ENCODE results near the gene DHX36.

Gene DHX36

DNA sequence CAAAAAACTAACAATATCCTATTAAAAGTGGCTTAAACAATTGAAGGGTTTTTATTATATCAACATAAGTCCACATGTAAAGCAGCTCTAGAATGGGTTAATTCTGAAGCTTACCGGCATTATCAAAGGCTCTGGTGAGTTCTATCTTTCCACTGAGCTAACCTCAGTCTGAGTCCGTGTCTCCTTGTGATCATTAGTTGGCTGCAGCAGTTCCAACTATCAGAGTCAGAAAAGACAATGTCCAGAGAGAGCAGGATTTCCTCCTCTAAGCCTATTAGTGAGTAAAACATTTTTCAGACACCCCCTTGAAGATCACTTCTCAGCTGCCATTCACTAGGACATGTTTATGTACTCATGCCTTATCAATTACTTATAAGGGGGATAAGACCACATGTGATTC lies 49.9 kb downstream of the DHX36 start:
- Histone ChIP-seq H4K20me1 (ENCODE audit: low read depth, low read length) (no peaks in the 10 kb centered on the region), H3K4me3 (ENCODE audit: insufficient read depth, low read length, poor library complexity, severe bottlenecking) (no peak overlapping the region), H3K9ac (ENCODE audit: low read length) (no peak overlapping the region), H3K36me3 (ENCODE audit: low read length) (peaks cover 66% of the 10 kb centered on the region), H3K27ac (ENCODE audit: low read depth, low read length) (no peak overlapping the region), H2AFZ (ENCODE audit: low read depth, low read length, severe bottlenecking) (no peak overlapping the region), H3K27me3 (ENCODE audit: low read length) (no peaks in the 10 kb centered on the region), H3K79me2 (ENCODE audit: insufficient read depth, low read length) (no peaks in the 10 kb centered on the region), H3F3A (ENCODE audit: insufficient read depth) (0 out of 2 replicates have a peak, but pooled peaks cover 3% of the 10 kb centered on the region), H3K9me3 (ENCODE audit: insufficient read depth, low read length) (no peaks in the 10 kb centered on the region), H3K4me2 (ENCODE audit: low read depth, low read length, poor library complexity, severe bottlenecking) (no peak overlapping the region), H3K9me2 (replicated peaks; ENCODE audit: insufficient read depth, low read length) (no peaks in the 10 kb centered on the region)
- no peak for TF ChIP-seq CTCF (IDR thresholded peaks at IDR 0.05; ENCODE audit: insufficient read depth, low read length, poor library complexity, severe bottlenecking)
- no peak for TF ChIP-seq EZH2phosphoT487 (conservative IDR thresholded peaks at IDR 0.05; ENCODE audit: low read length)

GRCh38 chr3:154273381-154273780 lies 50.9 kb downstream of the DHX36 start:
- peaks cover 72% of the 10 kb centered on the region for H3K36me3 ChIP-seq (ENCODE audit: low read length)

DNA sequence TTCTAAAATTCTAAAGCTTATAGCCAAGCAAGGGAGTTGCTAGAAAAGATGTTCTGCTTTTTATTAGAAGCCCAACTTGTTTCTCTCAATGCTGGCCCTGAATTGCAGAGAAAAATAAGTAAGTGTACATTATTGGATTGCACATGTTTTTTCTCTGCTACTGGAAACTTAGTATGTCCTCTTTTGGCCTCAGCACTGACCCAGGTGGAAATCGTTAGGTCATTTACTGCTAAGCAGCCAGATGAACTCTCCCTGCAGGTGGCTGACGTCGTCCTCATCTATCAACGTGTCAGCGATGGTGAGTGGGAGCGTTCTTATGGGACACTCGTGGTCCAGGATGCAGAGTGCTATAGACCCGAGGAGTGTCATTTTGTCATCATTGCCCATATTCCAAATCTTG lies 69.8 kb downstream of the DHX36 start:
- H3K9ac ChIP-seq (ENCODE audit: low read length): no peak overlapping the region
- H3F3A ChIP-seq (ENCODE audit: insufficient read depth): peaks cover 5% of the 10 kb centered on the region; the same call in 1 of the 2 replicates
- H2AFZ ChIP-seq (ENCODE audit: low read depth, low read length, severe bottlenecking): no peak overlapping the region
- no peaks in the 10 kb centered on the region for H3K79me2 ChIP-seq (ENCODE audit: insufficient read depth, low read length)
- H4K20me1 ChIP-seq (ENCODE audit: low read depth, low read length): no peaks in the 10 kb centered on the region
- TF ChIP-seq CTCF (IDR thresholded peaks at IDR 0.05; ENCODE audit: insufficient read depth, low read length, poor library complexity, severe bottlenecking) (no peak), EZH2phosphoT487 (conservative IDR thresholded peaks at IDR 0.05; ENCODE audit: low read length) (no peak)
- H3K4me3 ChIP-seq (ENCODE audit: insufficient read depth, low read length, poor library complexity, severe bottlenecking): no peak overlapping the region
- H3K9me2 ChIP-seq (replicated peaks; ENCODE audit: insufficient read depth, low read length): no peaks in the 10 kb centered on the region
- no peaks in the 10 kb centered on the region for H3K27me3 ChIP-seq (ENCODE audit: low read length)
- H3K36me3 ChIP-seq (ENCODE audit: low read length): peaks cover 22% of the 10 kb centered on the region; the same call in 1 of the 2 replicates
- H3K4me2 ChIP-seq (ENCODE audit: low read depth, low read length, poor library complexity, severe bottlenecking): no peak overlapping the region
- H3K27ac ChIP-seq (ENCODE audit: low read depth, low read length): no peak overlapping the region
- no peaks in the 10 kb centered on the region for H3K9me3 ChIP-seq (ENCODE audit: insufficient read depth, low read length)

More at GRCh38 chr3:154273381-154273780, 50.9 kb downstream of the DHX36 start:
- Histone ChIP-seq H3K4me3 (ENCODE audit: insufficient read depth, low read length, poor library complexity, severe bottlenecking) (no peak overlapping the region), H4K20me1 (ENCODE audit: low read depth, low read length) (no peaks in the 10 kb centered on the region), H3K9me2 (replicated peaks; ENCODE audit: insufficient read depth, low read length) (no peaks in the 10 kb centered on the region), H3F3A (ENCODE audit: insufficient read depth) (0 out of 2 replicates have a peak, but pooled peaks cover 3% of the 10 kb centered on the region), H3K4me2 (ENCODE audit: low read depth, low read length, poor library complexity, severe bottlenecking) (no peak overlapping the region), H3K9me3 (ENCODE audit: insufficient read depth, low read length) (no peaks in the 10 kb centered on the region), H3K27ac (ENCODE audit: low read depth, low read length) (no peak overlapping the region), H2AFZ (ENCODE audit: low read depth, low read length, severe bottlenecking) (no peak overlapping the region), H3K79me2 (ENCODE audit: insufficient read depth, low read length) (no peaks in the 10 kb centered on the region), H3K27me3 (ENCODE audit: low read length) (no peaks in the 10 kb centered on the region), H3K9ac (ENCODE audit: low read length) (no peak overlapping the region)
- no peak for TF ChIP-seq CTCF (IDR thresholded peaks at IDR 0.05; ENCODE audit: insufficient read depth, low read length, poor library complexity, severe bottlenecking)
- no peak for TF ChIP-seq EZH2phosphoT487 (conservative IDR thresholded peaks at IDR 0.05; ENCODE audit: low read length)
